ENCODE results near the gene KCNA3. TPM values are rescaled to one million over a fixed set of nuclear protein-coding genes. Genes with fewer than 3 reads are reported as not detected.

KCNA3 gene
- total and polyA plus RNA-seq, 4 donors: 0.23 to 2.2 (median 0.34) TPM

DNA sequence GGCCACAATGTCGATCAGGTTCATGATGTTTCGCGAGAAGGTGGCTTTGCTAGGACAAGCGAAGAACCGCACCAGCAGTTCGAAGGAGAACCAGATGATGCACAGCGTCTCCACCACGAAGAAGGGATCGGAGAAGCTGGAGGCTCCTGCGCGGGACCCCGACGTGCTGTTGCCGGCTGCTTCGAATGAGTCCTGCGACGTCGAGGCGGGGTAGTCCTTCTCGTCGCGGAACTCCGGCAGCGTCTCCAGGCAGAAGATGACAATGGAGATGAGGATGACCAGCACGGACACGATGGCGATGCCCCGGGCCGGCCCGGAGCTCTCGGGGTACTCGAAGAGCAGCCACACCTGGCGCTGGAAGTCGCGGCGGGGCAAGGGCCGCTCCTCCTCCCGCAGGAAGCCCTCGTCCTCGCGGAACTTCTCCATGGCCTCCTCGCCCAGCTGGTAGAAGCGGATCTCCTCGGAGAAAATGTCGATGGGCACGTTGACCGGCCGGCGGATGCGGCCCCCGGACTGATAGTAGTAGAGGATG is 869 bp downstream of the KCNA3 start:
- WGBS: 32% methylated on average over 51 of the region's 51 CpGs
- DNase-seq (ENCODE audit: low spot score): no peak
- peaks cover 0 to 16% (median 5%) of the 10 kb centered on the region in 4 donors for H3K27me3 ChIP-seq (ENCODE audit: control insufficient read depth in 4 of 4, insufficient read depth in 4 of 4, low read length in 3 of 4)

DNA sequence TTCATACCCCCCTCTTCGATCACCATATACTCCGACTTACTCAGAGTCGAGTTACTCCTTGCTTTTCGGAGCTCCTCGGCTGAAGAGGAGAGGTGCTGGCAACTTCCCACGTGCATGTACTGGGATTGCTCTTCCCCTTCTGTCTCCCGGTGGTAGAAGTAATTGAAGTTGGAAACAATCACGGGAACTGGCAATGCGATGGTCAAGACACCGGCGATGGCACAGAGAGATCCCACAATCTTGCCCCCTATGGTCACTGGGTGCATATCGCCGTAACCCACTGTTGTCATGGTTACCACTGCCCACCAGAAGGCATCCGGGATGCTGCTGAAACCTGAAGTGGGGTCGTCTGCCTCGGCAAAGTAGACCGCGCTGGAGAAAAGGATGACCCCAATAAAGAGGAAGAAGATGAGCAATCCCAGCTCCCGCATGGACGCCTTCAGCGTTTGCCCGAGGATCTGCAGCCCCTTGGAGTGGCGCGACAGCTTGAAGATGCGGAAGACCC is 1.5 kb downstream of the KCNA3 start:
- H3K9ac ChIP-seq (ENCODE audit: low read depth in 1 of 2, low read length in 2 of 2): peak overlapping the region in 1 of 2 donors; percentile 42
- H3K27ac ChIP-seq (ENCODE audit: low read depth in 1 of 2, low read length in 2 of 2): peak overlapping the region in 1 of 2 donors; percentile 4
- H3K36me3 ChIP-seq (ENCODE audit: control insufficient read depth in 4 of 4, insufficient read depth in 3 of 4, low read depth in 1 of 4, low read length in 3 of 4): no peaks in the 10 kb centered on the region
- H3K9me3 ChIP-seq (ENCODE audit: control insufficient read depth in 4 of 4, low read length in 3 of 4): peaks cover 0 to 15% (median 5%) of the 10 kb centered on the region in 4 donors
- TF ChIP-seq HNF4G (IDR thresholded peaks at IDR 0.05): no peak
- TF ChIP-seq, protein P1, sequence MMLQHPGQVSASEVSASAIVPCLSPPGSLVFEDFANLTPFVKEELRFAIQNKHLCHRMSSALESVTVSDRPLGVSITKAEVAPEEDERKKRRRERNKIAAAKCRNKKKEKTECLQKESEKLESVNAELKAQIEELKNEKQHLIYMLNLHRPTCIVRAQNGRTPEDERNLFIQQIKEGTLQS (IDR thresholded peaks at IDR 0.05): no peak
- TF ChIP-seq, protein P2, sequence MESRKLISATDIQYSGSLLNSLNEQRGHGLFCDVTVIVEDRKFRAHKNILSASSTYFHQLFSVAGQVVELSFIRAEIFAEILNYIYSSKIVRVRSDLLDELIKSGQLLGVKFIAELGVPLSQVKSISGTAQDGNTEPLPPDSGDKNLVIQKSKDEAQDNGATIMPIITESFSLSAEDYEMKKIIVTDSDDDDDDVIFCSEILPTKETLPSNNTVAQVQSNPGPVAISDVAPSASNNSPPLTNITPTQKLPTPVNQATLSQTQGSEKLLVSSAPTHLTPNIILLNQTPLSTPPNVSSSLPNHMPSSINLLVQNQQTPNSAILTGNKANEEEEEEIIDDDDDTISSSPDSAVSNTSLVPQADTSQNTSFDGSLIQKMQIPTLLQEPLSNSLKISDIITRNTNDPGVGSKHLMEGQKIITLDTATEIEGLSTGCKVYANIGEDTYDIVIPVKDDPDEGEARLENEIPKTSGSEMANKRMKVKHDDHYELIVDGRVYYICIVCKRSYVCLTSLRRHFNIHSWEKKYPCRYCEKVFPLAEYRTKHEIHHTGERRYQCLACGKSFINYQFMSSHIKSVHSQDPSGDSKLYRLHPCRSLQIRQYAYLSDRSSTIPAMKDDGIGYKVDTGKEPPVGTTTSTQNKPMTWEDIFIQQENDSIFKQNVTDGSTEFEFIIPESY (IDR thresholded peaks at IDR 0.05): no peak
- TF ChIP-seq FOXA2 (IDR thresholded peaks at IDR 0.05): no peak
- peak overlapping the region in 2 of 3 donors; percentile 33 to 50 for H3K4me3 ChIP-seq (ENCODE audit: low read depth in 1 of 3, low read length in 3 of 3)
- no peak for DNase-seq (ENCODE audit: low spot score)
- 64% methylated on average over 25 of the region's 25 CpGs for WGBS
- H3K4me1 ChIP-seq (ENCODE audit: control insufficient read depth in 4 of 4, insufficient read depth in 4 of 4, low read length in 3 of 4): peaks cover 0 to 11% (median 6%) of the 10 kb centered on the region in 4 donors
- peaks cover 0 to 16% (median 5%) of the 10 kb centered on the region in 4 donors for H3K27me3 ChIP-seq (ENCODE audit: control insufficient read depth in 4 of 4, insufficient read depth in 4 of 4, low read length in 3 of 4)

More for the DNA sequence above, 869 bp downstream of the KCNA3 start:
- Histone ChIP-seq H3K4me1 (ENCODE audit: control insufficient read depth in 4 of 4, insufficient read depth in 4 of 4, low read length in 3 of 4) (peaks cover 0 to 11% (median 6%) of the 10 kb centered on the region in 4 donors), H3K9me3 (ENCODE audit: control insufficient read depth in 4 of 4, low read length in 3 of 4) (peaks cover 0 to 15% (median 5%) of the 10 kb centered on the region in 4 donors), H3K4me3 (ENCODE audit: low read depth in 1 of 3, low read length in 3 of 3) (peak overlapping the region in 2 of 3 donors; percentile 41 to 50), H3K9ac (ENCODE audit: low read depth in 1 of 2, low read length in 2 of 2) (no peak overlapping the region), H3K27ac (ENCODE audit: low read depth in 1 of 2, low read length in 2 of 2) (peak overlapping the region in 1 of 2 donors; percentile 57), H3K36me3 (ENCODE audit: control insufficient read depth in 4 of 4, insufficient read depth in 3 of 4, low read depth in 1 of 4, low read length in 3 of 4) (no peaks in the 10 kb centered on the region)
- TF ChIP-seq, protein P2 (IDR thresholded peaks at IDR 0.05): no peak
- TF ChIP-seq, protein P3, sequence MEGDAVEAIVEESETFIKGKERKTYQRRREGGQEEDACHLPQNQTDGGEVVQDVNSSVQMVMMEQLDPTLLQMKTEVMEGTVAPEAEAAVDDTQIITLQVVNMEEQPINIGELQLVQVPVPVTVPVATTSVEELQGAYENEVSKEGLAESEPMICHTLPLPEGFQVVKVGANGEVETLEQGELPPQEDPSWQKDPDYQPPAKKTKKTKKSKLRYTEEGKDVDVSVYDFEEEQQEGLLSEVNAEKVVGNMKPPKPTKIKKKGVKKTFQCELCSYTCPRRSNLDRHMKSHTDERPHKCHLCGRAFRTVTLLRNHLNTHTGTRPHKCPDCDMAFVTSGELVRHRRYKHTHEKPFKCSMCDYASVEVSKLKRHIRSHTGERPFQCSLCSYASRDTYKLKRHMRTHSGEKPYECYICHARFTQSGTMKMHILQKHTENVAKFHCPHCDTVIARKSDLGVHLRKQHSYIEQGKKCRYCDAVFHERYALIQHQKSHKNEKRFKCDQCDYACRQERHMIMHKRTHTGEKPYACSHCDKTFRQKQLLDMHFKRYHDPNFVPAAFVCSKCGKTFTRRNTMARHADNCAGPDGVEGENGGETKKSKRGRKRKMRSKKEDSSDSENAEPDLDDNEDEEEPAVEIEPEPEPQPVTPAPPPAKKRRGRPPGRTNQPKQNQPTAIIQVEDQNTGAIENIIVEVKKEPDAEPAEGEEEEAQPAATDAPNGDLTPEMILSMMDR (IDR thresholded peaks at IDR 0.05; ENCODE audit: low read depth, low read length, missing input control): no peak
- no peak for TF ChIP-seq SP1 (IDR thresholded peaks at IDR 0.05)
- TF ChIP-seq, protein P1 (IDR thresholded peaks at IDR 0.05): no peak
- TF ChIP-seq, protein P4, sequence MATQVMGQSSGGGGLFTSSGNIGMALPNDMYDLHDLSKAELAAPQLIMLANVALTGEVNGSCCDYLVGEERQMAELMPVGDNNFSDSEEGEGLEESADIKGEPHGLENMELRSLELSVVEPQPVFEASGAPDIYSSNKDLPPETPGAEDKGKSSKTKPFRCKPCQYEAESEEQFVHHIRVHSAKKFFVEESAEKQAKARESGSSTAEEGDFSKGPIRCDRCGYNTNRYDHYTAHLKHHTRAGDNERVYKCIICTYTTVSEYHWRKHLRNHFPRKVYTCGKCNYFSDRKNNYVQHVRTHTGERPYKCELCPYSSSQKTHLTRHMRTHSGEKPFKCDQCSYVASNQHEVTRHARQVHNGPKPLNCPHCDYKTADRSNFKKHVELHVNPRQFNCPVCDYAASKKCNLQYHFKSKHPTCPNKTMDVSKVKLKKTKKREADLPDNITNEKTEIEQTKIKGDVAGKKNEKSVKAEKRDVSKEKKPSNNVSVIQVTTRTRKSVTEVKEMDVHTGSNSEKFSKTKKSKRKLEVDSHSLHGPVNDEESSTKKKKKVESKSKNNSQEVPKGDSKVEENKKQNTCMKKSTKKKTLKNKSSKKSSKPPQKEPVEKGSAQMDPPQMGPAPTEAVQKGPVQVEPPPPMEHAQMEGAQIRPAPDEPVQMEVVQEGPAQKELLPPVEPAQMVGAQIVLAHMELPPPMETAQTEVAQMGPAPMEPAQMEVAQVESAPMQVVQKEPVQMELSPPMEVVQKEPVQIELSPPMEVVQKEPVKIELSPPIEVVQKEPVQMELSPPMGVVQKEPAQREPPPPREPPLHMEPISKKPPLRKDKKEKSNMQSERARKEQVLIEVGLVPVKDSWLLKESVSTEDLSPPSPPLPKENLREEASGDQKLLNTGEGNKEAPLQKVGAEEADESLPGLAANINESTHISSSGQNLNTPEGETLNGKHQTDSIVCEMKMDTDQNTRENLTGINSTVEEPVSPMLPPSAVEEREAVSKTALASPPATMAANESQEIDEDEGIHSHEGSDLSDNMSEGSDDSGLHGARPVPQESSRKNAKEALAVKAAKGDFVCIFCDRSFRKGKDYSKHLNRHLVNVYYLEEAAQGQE (IDR thresholded peaks at IDR 0.05): no peak
- TF ChIP-seq NR2F2 (IDR thresholded peaks at IDR 0.05): no peak
- TF ChIP-seq HNF4A (conservative IDR thresholded peaks at IDR 0.05): no peak
